KMS-11 (cell line): ENCODE results near the gene NABP2.
A peak's percentile ranks its signal among the peaks of the same experiment; 100 is the strongest.

Experiments used
- H2AFZ ChIP-seq: fragments of 200-600 bp; sonication (generic); 2 replicates; pipeline ENCODE4 v1.6.1; 2016; ENCODE audit warnings: antibody characterized with exemption, mixed run types, low read depth
- H3K27ac ChIP-seq: fragments of 200-600 bp; sonication (generic); 2 replicates; pipeline ENCODE4 v1.6.1; 2016; ENCODE audit warnings: mild to moderate bottlenecking, mixed run types
- H3K27me3 ChIP-seq: fragments of 200-600 bp; sonication (generic); 2 replicates; pipeline ENCODE4 v1.6.1; 2017; ENCODE audit warnings: mild to moderate bottlenecking, low read depth, mixed run types, moderate library complexity; ENCODE audit not compliant: insufficient read depth
- H3K36me3 ChIP-seq: fragments of 200-600 bp; sonication (generic); 2 replicates; pipeline ENCODE4 v1.6.1; 2017; ENCODE audit warnings: mild to moderate bottlenecking, mixed run types; ENCODE audit not compliant: insufficient read depth
- H3K4me1 ChIP-seq: fragments of 200-600 bp; sonication (generic); 2 replicates; pipeline ENCODE4 v1.6.1; 2016; ENCODE audit warnings: mild to moderate bottlenecking, low read depth, mixed run types; ENCODE audit not compliant: poor library complexity, severe bottlenecking
- H3K4me2 ChIP-seq: fragments of 200-600 bp; sonication (generic); 2 replicates; pipeline ENCODE4 v1.7.0; 2016; ENCODE audit warnings: mild to moderate bottlenecking, mixed run types
- H3K4me3 ChIP-seq: fragments of 200-600 bp; sonication (generic); IDR thresholded peaks from 2 replicates; pipeline ENCODE4 v1.6.1; 2017; ENCODE audit warnings: low read depth, low read length, mixed read lengths; ENCODE audit not compliant: insufficient read depth
- H3K79me2 ChIP-seq: fragments of 200-600 bp; sonication (generic); 2 replicates; pipeline ENCODE4 v1.6.1; 2016; ENCODE audit warnings: low read depth, mixed run types; ENCODE audit not compliant: insufficient read depth
- H3K9ac ChIP-seq: fragments of 200-600 bp; sonication (generic); 2 replicates; pipeline ENCODE4 v1.6.1; 2016; ENCODE audit warnings: mild to moderate bottlenecking, mixed run types
- H4K20me1 ChIP-seq: fragments of 200-600 bp; sonication (generic); 2 replicates; pipeline ENCODE4 v1.6.1; 2016; ENCODE audit warnings: mild to moderate bottlenecking, mixed run types; ENCODE audit not compliant: insufficient read depth
- TF ChIP-seq, protein P1 (sequence below): fragments of 200-600 bp; sonication (generic); conservative IDR thresholded peaks from 2 replicates; pipeline ENCODE4 v1.6.1; 2017; ENCODE audit warnings: low read depth, mild to moderate bottlenecking, antibody characterized with exemption, low read length, moderate library complexity, mixed read lengths

Gene NABP2

GRCh38 chr12:56205445-56205844 lies 18.7 kb upstream of the NABP2 start:
- Histone ChIP-seq H3K36me3 (no peaks in the 10 kb centered on the region; the same call in 1 of the 2 replicates), H3K9ac (no peak overlapping the region), H3K27ac (no peak overlapping the region), H2AFZ (no peak overlapping the region), H3K4me2 (no peak overlapping the region), H3K4me3 (no peak overlapping the region), H3K4me1 (peaks cover 5% of the 10 kb centered on the region), H3K79me2 (no peaks in the 10 kb centered on the region), H4K20me1 (no peaks in the 10 kb centered on the region), H3K27me3 (no peaks in the 10 kb centered on the region)
- TF ChIP-seq, protein P1, sequence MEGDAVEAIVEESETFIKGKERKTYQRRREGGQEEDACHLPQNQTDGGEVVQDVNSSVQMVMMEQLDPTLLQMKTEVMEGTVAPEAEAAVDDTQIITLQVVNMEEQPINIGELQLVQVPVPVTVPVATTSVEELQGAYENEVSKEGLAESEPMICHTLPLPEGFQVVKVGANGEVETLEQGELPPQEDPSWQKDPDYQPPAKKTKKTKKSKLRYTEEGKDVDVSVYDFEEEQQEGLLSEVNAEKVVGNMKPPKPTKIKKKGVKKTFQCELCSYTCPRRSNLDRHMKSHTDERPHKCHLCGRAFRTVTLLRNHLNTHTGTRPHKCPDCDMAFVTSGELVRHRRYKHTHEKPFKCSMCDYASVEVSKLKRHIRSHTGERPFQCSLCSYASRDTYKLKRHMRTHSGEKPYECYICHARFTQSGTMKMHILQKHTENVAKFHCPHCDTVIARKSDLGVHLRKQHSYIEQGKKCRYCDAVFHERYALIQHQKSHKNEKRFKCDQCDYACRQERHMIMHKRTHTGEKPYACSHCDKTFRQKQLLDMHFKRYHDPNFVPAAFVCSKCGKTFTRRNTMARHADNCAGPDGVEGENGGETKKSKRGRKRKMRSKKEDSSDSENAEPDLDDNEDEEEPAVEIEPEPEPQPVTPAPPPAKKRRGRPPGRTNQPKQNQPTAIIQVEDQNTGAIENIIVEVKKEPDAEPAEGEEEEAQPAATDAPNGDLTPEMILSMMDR = peak; percentile 39

DNA sequence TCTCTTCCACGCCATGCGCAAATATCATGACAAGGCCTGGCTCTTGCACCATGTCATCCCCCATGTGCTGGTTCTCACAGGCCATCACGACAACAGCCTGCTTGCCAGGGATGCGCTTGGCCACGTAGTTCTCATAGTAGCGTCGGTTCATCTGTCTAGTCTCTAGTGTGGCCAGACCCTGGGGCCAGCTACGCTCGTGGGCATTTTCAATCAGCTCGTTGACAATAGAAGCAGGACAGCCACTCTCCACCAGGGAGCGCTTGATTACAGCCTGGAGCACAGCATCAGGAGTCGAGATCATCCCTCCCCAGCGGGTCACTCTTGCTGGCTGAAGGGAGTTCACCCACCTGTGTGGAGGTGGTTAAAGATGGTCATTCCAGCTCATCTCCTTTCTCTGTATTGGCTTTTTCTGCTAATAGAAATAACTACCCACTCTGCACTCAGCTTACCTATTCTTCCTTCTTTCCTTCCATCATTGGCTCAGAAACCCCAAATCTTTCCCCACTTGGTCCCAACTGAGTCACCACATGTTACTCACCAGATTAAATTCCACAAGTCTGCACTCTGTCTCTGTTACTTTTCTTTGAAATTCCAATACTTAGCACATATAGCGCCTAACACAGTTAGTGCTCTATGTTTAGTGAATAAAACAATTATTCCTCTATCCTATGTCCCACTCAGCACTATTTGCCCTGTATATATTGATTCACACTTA lies 17.5 kb upstream of the NABP2 start:
- Histone ChIP-seq H2AFZ (no peak overlapping the region), H3K36me3 (no peaks in the 10 kb centered on the region; the same call in 1 of the 2 replicates), H4K20me1 (no peaks in the 10 kb centered on the region), H3K4me2 (no peak overlapping the region), H3K4me1 (peaks cover under 1% of the 10 kb centered on the region), H3K27ac (no peak overlapping the region), H3K27me3 (no peaks in the 10 kb centered on the region), H3K4me3 (no peak overlapping the region), H3K79me2 (no peaks in the 10 kb centered on the region), H3K9ac (no peak overlapping the region)
- TF ChIP-seq, protein P1 = peak; percentile 75

DNA sequence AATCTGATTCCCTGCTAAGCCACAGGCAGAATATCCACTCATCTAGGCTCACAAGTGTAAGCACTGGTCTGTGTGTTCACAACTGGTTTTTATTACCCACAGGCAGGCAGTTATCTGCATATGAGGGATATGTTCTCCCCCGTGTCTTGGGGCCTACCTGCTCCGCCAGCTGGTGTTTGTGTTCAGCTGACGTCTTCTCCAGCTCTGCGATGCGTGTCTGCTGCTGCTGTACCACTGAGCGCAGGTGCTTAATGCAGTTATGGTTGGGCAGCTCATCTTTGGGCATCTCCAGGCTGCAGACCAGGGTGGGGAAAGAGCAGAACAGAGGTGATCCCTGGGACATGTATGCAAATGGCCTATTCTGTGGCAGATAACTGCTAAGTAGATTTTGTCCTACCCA lies 16.1 kb upstream of the NABP2 start:
- TF ChIP-seq, protein P1 = no peak
- Histone ChIP-seq H3K9ac (no peak overlapping the region), H3K27me3 (no peaks in the 10 kb centered on the region), H4K20me1 (no peaks in the 10 kb centered on the region), H3K4me1 (no peaks in the 10 kb centered on the region), H3K4me3 (no peak overlapping the region), H3K36me3 (no peaks in the 10 kb centered on the region; the same call in 1 of the 2 replicates), H3K4me2 (no peak overlapping the region), H3K79me2 (no peaks in the 10 kb centered on the region), H2AFZ (no peak overlapping the region), H3K27ac (no peak overlapping the region)

GRCh38 chr12:56212361-56212760 lies 11.8 kb upstream of the NABP2 start:
- Histone ChIP-seq H4K20me1 (no peaks in the 10 kb centered on the region), H3K4me3 (no peak overlapping the region), H3K27ac (no peak overlapping the region), H3K9ac (no peak overlapping the region), H3K4me1 (no peaks in the 10 kb centered on the region), H3K27me3 (no peaks in the 10 kb centered on the region), H3K36me3 (no peaks in the 10 kb centered on the region; the same call in 1 of the 2 replicates), H3K79me2 (no peaks in the 10 kb centered on the region), H3K4me2 (no peak overlapping the region), H2AFZ (no peak overlapping the region)
- TF ChIP-seq, protein P1 = no peak
